CD4-positive, alpha-beta T cell treated with Interleukin-6 at 100 ng/mL for 8 hours (primary cell): ENCODE results near the gene NAALADL2.
"Not testable (repeated sequence)": the region's sequence is repeated elsewhere in the genome, so short reads cannot be mapped to it uniquely, and the experiment has no call there.

Experiments
- DNase-seq: peaks from one replicate; pipeline ENCODE4 v3.0.0-alpha.2; 2020; ENCODE audit warnings: mixed read lengths, low spot score

Gene NAALADL2

DNA sequence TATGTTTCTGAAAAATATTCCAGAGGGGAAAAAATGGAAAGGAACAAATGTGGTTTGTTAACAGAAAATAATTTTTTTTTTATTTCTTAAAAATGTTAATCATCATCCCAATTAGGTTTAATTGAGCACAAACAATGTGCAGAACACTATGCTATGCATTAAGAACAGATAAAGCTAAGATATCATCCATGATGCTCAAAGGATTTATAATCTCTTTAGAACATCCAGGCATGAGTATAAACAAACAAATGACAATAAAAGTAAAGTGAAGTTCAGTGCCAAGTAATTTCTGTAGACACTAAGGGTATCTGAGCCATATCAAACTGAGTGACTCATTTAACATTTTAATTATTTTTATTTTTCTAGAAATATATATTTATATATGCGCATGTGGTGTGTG lies 732.2 kb downstream of the NAALADL2 start:
- no peak for DNase-seq

GRCh38 chr3:175593331-175593730 lies 734.2 kb downstream of the NAALADL2 start:
- no peak for DNase-seq

GRCh38 chr3:175598740-175599139 lies 739.6 kb downstream of the NAALADL2 start:
- no peak for DNase-seq

GRCh38 chr3:175601521-175601920 lies 742.4 kb downstream of the NAALADL2 start:
- no peak for DNase-seq

- DNase-seq = no peak
These were observed 746.7 kb downstream of the NAALADL2 start for GRCh38 chr3:175605851-175606250.

DNA sequence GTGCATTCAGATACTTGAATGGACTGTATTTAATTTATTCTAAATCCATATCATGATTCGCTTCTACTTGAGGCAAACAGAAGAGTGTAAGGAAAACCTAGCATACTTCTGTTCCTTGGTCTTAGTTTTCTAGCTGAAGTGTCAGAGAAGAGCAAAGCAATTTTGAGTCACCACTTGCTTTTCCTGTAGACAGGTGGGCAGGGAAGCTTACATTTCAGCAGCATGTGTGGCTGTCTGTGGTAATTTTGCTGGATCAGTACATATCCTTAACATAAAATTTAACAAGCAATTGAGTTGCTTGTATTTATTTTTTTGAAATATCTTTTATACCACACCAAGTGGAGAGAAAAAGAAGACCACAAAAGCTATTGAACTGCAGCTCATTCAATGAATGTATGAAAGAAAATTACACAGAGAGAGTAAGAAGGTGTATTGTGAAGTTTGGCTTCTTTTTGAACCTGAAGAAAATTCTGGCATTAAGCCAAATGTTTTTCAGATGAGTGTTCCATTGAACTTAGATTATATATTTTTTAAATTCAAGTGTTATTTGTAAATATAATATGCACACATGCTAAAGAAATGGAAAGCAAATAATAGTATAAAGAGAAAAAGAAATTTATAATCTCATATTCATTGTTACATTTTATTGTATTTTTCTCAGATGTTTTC lies 747.6 kb downstream of the NAALADL2 start:
- DNase-seq = no peak

DNA sequence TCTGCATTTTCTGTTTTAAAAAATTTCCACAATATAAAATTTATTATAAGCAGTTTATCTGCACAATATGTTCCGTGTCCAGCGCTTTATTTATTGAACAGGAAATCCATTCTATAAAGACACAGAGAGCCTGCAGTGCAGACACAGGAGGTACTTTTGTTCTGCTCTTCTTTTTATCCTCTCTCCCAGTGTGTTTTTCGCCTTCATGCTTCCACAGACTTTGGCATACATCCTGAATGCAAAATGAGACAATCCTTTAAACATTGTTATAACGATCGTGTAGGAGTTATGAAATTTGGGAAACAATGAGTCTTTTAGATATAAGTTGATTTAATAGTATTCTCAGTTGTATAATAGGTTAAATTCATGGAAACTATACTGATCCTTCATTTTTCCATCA lies 749.2 kb downstream of the NAALADL2 start:
- no peak for DNase-seq

- no peak for DNase-seq
These were observed 749.8 kb downstream of the NAALADL2 start for GRCh38 chr3:175608911-175609310.

DNA sequence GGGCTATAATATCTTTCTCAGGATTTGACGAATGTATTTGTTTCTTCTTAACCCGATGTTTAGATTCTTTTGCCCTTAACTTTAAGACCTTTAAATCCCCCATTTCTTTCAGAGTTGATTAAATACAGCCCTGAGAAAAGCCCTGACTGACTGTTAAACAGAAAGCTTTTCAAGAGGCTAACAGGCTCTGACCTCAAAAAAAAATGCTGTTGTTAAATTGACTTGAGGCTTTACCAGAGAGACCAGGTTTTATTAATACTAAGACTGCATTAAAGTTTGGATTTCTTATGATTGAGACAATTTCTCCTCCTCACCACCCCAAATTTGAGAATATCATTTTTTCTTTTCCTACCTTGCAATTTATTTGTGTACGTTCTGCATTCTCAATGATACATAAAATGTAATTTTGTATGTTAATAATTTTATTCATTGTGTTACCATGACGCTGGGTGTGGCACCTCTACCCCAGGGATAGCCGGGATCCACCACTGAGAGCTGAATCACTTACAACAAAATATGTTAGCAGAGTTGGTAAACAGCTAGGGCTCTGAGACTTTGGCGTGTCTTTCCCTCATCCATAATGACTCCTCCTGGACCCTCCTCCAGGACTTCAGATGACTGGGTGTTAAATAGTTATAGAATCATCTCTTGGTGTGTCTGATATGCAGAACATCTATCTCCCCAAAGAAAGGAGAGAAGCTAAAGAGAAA lies 753.5 kb downstream of the NAALADL2 start:
- no peak for DNase-seq

DNA sequence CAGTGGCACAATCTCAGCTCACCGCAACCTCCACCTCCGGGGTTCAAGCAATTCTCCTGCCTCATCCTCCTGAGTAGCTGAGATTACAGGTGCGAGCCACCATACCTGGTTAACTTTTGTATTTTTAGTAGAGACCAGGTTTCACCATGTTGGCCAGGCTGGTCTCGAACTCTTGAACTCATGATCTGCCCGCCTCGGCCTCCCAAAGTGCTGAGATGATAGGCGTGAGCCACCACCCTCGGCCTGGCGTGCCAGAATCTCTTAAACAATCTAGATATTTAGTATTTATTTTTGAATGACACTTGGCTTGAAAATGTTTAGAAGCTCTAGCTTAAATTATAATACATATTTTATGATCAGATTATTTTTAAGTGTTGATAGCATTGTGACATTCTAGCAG lies 755.0 kb downstream of the NAALADL2 start:
- DNase-seq = not testable (repeated sequence)

DNA sequence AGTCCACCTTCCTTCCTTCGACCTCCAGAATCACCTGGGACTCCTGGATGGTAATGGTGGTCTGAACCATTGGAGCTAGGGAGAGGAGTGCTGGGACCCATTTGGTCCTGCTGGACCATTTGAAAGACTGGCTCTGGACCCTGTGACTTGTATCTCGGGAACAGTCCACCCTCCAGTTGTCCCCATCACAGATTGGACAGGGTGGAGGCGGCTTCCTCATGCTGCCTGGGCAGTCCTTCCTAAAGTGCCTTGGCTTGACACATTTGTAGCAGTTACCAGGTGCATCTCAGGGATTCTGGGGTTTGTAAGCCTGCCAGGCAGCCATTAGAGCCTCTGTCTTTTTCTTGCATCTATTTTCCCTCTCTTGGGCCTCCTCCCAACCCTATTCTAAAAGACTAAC lies 758.1 kb downstream of the NAALADL2 start:
- DNase-seq = no peak

DNA sequence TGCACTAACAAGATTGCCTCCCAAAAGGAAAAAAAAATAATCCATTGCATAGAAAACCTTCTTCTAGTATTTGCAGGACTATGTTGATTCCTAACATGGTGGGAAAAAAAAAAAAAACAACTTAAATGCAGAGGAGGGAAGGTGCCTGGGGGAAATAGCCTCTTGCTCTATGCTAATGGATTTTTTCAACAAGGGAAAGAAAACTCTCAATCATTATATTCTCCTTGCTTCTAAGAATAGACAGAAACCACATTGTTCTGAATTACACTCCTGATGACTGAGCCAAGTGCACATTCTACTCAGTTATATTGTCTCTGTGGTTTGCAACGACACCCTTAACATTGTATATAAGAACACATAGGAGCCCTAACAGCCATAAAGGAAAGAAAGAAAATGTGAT lies 760.2 kb downstream of the NAALADL2 start:
- no peak for DNase-seq

- DNase-seq = no peak
These were observed 761.0 kb downstream of the NAALADL2 start for GRCh38 chr3:175620093-175620492.

- no peak for DNase-seq
These were observed 761.4 kb downstream of the NAALADL2 start for GRCh38 chr3:175620532-175620931.

DNA sequence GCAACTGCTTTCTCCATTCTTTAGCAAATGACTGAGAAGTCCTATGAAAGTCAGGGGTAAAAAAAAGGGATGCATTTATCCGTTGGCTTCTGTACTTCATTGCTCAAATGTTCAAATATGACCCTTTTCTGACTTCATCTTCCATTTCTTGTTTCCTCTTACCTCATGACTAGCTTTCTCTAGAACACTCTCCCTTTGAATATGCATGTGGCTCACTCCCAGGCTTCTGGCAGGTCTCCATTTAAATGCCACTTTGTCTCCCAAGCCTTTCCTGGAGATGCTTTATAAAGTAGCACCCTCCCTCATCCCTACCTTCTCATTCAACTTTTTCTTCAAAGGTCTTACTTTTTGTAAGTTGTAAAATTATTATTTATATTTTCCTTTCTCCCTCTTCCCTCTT lies 781.8 kb downstream of the NAALADL2 start:
- no peak for DNase-seq

GRCh38 chr3:175646865-175647264 lies 787.7 kb downstream of the NAALADL2 start:
- no peak for DNase-seq

GRCh38 chr3:175648899-175649298 lies 789.8 kb downstream of the NAALADL2 start:
- no peak for DNase-seq

DNA sequence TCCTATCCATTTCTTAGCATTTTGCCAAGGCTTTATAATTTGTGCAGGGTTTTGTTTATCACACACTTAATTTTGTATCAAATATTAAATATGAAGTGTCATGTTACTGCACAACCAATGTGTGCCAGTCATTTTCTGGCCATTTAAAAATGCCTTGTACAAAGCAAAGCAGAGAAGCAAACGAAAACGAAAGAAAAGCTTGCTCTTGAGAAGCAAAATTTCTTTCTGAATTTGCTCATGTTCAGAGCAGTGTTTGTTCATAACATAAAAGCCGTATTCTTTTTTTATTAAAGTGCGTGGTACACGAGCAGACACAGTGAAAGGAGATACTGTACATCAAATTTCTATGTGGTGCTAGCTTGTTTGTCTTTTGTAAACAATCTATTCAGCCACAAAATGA lies 792.6 kb downstream of the NAALADL2 start:
- no peak for DNase-seq

DNA sequence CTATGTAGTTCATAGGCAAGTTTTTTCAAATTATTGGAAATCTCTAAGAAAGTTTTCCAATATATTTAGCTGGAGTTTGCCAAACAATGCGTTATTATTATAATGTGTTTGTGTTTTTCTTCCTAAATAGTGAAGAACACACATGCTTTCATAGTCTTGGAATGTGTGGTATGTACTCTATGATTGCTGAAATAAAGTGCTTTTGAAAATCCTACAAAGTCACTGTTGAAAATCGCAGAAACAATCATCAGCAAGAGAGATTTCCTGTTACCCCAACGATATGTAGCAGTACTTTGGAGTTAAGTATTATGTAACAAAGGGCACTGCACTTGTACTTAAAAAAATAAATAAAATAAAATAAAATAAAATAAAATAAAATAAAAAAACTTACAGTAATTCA lies 796.2 kb downstream of the NAALADL2 start:
- DNase-seq = no peak

- no peak for DNase-seq
These were observed 797.3 kb downstream of the NAALADL2 start for GRCh38 chr3:175656461-175656860.

DNA sequence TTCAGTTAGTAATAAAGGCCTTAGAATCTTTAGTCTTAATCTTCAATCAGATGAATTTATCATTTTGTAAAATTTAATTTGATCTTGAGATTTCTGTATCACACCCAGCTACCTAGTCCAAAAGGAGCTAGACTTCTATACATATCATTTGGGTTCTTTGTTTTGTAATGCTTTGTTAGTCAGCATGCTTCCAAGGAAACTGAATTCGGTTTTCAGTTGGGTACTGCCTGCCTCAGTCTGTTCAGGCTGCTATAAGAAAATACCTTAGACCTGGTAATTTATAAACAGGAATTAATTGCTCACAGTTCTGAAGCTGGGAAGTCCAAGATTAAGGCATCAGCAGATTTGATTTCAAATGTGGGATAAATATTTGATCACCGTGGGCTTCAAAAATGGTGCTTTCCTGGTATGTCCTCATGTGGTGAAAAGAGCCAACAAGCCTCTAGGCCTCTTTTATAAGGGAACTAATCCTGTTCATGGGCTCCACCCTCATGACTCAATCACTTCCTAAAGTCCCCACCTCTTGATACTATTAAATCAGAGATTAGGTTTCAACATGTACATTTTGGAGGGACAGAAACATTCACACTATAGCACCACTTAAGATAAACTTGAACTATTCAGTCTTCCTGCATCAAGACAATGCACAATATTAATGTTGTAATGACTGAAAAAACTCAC lies 800.7 kb downstream of the NAALADL2 start:
- DNase-seq = no peak

DNA sequence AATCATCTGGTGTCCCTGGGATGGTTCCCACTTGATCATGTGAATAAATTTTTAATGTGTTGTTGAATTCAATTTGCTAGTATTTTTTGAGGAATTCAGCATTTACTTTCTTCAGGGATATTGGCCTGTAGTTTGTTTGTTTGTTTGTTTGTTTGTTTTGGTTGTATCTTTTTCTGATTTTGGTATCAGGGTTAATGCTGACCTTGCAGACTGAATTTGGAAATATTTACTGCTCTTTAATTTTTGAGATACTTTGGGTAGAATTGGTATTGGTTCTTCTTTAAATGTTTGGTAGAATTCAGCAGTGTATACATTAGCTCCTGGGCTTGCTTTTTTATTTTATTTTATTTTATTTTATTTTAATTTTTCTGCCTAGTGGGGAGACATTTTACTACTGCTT lies 803.7 kb downstream of the NAALADL2 start:
- no peak for DNase-seq

- no peak for DNase-seq
These were observed 805.8 kb downstream of the NAALADL2 start for GRCh38 chr3:175664911-175665310.
